ENCODE data around the gene BNC2.

Gene BNC2

DNA sequence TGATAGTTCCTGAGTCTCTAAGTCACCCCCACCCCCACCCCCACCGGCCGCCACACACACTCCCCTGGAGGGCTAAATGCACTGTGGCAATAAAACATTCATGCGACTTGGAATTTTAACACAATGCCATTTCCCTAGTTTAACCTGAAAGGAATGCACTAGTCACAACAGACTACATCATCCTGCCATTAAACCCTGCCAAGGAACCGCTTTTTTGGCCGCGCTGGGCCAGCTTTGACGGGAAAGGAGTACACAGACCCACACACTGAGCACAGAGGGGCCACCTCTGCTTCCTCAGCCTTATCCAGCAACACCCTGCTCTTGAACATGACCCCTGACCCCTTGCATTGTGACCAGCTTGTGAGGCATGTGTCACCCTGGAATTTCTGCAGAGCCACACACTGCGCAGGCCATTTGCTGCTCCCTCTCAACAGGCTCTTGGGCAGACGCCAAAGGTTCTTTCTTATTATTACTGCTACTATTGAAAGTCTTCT, 165.3 kb downstream of the BNC2 start:
- peak; percentile 50 for DNase-seq

GRCh38 chr9:16704116-16705110, 166.1 kb downstream of the BNC2 start:
- no peak for DNase-seq

DNA sequence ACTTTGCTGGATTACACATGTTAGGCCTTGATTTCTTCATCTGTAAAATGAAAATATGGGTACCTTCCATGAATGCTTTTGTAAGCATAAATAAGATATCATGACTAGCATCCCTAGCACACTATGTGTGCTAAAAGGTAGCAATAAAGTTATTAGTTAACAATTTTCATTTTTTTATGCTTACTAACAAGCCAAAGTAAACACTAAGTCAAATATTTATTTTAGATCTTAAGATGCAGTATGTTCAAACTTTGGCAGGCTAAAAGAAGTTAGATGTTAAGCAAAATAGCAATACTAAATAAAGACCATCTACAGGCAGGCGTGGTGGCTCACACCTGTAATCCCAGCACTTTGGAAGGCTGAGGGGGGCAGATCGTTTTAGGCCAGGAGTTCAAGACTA, 169.1 kb downstream of the BNC2 start:
- no peak for DNase-seq

DNA sequence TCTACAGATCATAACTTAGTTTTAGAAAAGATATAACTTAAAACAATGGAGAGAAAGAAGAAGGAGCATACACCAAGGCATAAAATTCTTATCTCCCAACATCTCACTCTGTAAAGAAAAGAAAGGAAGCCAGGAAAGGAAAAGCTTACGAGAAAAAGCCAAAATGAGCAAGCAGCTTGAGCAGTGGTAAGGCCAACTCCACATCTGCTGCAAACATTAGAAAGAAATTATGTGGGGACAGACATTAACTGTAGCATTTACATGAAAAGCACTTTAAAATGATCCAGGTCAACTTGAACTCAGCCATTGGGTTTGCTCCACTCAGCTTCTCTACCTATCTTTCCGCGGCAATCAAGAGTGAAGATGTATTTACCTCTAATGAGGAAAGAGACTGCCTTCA, 176.9 kb downstream of the BNC2 start:
- no peak for DNase-seq

- no peak for DNase-seq
These were observed 179.8 kb downstream of the BNC2 start for GRCh38 chr9:16690628-16691027.

DNA sequence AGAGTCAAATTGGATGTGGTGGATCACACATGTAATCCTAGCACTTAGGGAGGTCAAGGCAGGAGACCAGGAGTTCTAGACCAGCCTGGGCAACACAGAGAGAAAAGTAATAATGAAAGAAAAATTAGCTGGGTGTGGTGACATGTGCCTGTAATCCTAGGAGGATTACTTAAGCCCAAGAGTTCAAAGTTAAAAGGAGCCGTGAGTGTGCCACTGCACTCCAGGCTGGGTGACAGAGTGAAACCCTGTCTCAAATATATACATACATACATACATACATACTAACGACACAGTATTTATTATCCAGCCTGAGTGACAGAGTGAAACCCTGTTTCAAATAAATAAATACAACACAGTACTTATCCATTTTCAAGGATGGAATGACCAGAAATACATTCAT, 180.3 kb downstream of the BNC2 start:
- DNase-seq, result no peak

DNA sequence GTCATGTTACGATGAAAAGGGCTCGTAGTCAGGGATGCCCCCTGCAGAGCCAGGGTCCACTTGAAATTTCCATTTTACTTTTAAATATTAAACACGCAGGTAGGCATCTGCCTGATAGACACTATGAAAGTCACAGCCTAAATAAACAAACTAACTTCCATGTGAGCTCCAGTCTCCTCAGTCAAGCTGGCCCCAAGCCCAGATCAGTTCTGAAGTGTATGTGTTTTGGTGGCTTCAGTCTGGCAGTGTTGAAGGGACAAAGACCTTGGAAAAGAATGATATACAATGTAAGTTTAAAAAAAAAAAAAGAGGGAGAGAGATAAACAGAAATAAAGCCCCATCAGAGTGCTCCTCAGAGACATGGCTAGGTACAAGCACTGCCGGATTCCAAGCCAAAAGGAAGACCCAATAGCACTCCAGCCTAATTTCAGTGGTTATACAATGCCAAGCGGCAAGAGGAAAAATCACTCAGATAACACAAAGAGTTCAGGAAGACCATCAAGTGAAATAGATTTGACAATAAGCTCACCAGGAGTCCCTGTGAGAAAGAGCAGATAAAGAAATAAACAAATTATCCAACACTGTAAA, 181.0 kb downstream of the BNC2 start:
- DNase-seq, result no peak

GRCh38 chr9:16688814-16689213, 181.7 kb downstream of the BNC2 start:
- no peak for DNase-seq

DNA sequence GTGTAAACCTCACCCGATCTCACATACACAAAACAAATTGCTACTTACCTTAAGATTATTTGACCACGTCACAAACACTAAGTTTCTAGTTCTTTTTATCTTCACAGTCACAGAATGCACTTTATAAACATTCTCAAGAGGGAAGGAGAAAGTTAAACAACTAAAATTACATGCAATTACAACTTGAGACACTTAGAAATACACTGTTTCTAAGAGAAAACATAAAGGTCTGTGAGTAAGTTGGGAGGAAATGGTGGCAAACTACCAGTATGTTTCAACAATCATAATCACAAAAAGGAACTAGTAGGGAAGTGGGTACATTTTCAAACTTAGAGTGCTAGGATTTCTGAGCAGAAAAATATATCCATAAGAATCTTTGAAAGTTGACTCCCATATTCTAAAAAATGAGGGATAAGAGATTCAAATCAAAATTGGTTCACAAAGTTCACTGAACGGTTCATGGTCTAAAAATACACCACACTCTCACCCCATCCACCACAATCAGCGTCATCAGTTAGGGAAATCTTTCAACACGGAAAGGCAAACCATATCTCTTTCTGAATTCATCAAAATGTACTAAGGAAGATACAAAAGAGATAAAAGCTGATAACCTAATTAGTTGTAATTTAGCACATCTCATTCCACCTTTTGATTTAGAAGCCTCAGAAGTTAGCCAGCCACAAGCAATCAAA, 182.6 kb downstream of the BNC2 start:
- no peak for DNase-seq

DNA sequence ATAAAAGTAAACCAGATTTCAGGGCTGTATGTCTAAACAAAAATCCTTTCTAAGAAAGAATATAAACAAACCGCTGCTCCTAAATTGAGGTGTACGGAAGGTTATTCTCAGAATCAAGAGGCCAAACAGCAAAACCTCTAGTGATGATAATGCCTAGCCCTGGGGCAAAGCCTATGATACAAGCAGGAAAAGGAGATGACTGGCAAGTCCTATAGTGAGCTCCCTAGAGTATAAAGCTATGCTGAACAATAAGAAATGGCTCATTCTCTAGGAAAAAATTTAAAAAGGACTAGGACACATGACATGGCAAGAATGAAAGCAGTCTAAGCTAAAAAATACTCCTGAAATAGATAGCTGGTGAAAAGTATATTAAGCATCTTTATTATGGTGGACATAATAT, 187.1 kb downstream of the BNC2 start:
- DNase-seq, result no peak

- DNase-seq, result no peak
These were observed 188.2 kb downstream of the BNC2 start for GRCh38 chr9:16682273-16682672.

DNA sequence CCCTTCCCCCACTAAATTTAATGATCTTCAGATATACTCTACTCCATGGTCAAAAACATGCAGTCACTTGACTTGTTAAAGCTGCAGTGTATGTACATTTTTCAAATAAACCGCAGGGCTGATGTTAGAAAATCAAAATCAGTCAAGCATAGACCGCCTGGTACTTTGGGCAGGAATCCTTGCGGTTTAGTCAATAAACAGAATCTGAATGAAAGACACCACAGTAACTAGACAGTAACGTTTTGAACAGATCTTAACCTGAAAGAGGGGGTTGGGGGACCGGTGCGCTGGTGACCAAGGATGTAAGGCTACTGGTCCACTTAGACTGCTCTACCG, 188.8 kb downstream of the BNC2 start:
- DNase-seq, result no peak

- peak; percentile 38 for DNase-seq
These were observed 189.4 kb downstream of the BNC2 start for GRCh38 chr9:16680975-16681651.

DNA sequence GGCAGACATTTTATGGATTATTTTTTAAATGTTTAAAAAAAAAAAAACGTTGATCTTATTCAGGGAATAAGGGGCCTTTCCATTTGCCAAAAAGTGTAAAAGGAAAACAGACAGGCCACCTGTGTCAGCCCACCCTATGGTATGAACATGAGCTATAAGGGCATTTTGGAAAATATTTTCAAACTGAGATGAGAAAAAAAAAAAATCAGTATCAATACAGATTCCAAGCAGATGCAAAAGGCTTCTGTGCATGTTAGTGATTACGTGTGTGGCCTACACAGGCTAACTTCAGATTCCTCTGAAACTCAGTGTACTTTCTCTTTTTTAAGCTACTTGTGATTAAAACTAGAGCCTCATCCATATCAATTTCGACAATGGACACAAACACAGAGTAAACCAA, 189.9 kb downstream of the BNC2 start:
- no peak for DNase-seq

DNA sequence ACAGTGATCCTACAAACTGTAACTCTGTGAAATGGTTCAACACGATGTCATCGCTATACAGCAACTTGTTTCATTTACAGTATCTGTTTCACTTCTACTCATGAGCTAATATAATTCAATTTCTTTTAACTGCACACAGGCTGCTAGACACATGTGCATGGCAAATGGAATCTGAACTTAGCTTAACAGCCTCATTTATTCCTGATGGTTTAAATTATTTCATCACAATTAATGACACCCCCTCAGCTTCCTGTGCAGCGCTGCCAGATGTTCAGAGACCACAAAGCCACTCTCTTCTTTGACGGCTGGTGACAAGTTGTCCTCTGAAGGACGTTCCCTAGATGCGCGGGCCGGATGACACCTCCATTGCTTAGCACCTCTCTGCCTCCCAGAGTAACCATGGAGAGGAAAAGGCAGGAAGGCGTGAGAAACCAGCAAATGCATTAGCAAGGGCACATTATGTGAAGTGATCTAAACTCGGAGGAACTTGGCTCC, 191.1 kb downstream of the BNC2 start:
- no peak for DNase-seq

- DNase-seq, result no peak
These were observed 194.0 kb downstream of the BNC2 start for GRCh38 chr9:16676519-16676918.

DNA sequence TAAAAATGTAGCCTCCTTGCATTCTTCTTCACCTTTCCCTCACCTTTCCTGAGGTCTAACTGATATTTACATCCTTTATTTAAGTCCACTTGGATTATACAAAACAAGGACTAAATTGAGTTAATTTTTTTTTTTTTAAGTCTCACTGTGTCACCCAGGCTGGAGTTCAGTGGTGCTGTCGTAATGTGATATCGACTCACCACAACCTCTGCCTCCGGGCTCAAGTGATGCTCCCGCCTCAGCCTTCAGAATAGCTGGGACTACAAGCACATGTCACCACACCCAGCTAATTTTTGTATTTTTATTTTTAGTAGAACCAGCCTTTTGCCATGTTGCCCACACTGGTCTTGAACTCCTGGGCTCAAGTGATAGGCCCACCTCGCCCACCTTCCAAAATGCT, 195.3 kb downstream of the BNC2 start:
- no peak for DNase-seq

DNA sequence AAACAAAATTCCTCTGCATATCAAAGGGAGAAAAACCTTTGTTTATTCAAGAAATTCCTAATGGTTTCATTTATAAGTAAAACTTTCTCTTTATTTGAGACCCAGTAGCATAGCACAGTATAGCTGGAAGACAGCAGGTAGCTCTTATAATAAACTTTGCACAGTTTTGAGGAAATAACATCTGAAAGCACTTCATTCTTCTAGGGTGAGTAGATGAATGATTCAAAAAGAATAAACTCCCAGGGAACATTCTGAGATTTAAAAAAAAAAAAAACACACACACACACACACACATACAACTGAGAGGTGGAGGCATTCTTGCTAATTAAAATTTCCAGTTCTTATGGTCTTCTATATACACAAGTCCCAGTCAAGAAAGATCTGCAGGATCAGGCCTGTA, 197.3 kb downstream of the BNC2 start:
- DNase-seq, result no peak

- DNase-seq, result no peak
These were observed 198.0 kb downstream of the BNC2 start for GRCh38 chr9:16672501-16672900.

- peak; percentile 20 for DNase-seq
These were observed 198.8 kb downstream of the BNC2 start for GRCh38 chr9:16671591-16672137.

- no peak for DNase-seq
These were observed 199.7 kb downstream of the BNC2 start for GRCh38 chr9:16670791-16671190.

DNA sequence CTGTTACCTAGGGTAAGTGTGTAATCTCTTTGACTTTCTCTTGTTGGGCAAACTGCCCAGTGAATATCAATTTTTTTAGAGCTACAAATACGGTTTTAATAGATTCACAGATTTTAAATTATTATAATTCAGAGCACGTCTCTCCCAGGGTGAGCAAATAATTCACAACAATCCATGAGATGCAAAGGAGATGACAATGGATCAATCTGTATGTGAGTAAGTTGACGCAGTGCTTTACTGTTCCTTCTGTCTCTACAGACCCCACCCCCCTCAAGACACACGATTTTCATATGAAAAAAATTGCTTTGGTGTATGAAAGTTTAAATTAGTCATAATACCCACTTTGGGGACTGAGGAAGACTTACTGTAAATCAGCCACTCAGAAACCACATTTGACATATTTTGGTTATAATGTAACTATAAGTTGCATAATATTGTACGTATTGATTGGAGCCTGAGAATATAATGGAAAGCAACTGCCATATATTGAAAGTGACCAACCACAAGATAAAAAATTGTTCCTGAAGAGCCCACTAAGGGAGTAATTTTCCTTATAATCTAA, 201.7 kb downstream of the BNC2 start:
- no peak for DNase-seq

All from amniotic stem cell (primary cell).